ENCODE measurements around the gene ABHD17C.
A peak's percentile ranks its signal among the peaks of the same experiment; 100 is the strongest.

The ABHD17C gene

DNA sequence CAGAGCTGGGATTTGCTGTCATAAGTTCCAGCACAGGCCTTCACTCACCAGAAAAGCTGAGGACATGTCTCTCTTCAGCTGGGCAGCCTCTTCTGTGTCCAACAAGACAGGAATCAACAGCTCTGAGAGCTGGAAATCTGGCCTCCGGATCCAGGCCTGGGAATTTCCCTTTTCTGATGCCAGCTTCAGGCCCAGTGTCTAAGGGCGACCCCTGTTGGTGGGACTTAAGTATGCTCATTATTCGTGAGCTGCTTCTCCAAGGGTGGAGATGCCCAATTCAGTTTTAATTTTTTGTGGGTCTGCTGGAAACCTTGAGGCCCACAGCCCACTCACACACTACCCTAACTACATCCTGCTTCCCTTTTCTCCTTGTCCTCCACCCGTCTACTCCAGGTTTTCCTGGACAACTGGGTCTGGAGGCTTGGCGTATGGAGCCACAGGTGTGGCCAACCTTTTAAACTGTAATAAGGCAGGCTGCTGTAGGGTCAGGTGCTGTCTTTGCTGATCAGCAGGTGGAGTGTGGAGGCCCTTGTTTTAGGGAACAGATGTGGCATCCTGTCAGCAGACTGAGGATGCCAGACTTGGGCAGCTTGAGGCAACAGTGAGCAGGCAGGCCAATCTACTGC, 81.4 kb downstream of the ABHD17C start:
- peak; percentile 96 for TF ChIP-seq CTCF (conservative IDR thresholded peaks at IDR 0.05; ENCODE audit: low read depth, low read length)
- DNase-seq (ENCODE audit: low read depth) = peak; percentile 94
- no peak overlapping the region for H3K4me3 ChIP-seq (ENCODE audit: low read depth, low read length)

DNA sequence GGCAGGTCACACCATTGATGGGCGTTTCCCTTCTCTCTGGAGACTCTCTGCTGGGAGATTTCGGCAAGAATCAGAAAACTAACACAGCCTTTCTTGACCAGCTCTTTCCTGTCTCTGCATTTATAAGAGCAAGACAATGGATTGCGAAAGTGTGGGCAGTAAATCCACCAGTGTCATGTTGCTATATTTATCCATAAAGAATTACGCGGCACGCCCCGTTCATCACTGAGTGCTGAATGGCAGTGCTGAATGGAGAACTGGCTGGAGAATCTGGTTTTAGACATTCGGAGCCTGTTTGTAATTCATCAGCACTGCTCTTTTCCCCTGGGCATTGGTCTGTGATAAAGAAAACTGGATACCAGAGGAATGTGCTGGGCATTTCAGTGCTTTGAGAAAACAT, 82.0 kb downstream of the ABHD17C start:
- no peak for TF ChIP-seq CTCF (conservative IDR thresholded peaks at IDR 0.05; ENCODE audit: low read depth, low read length)
- no peak overlapping the region for H3K4me3 ChIP-seq (ENCODE audit: low read depth, low read length)
- DNase-seq (ENCODE audit: low read depth) = peak; percentile 83

GRCh38 chr15:80777826-80778620, 82.9 kb downstream of the ABHD17C start:
- no peak overlapping the region for H3K4me3 ChIP-seq (ENCODE audit: low read depth, low read length)
- TF ChIP-seq CTCF (conservative IDR thresholded peaks at IDR 0.05; ENCODE audit: low read depth, low read length) = no peak
- DNase-seq (ENCODE audit: low read depth) = peak; percentile 41

DNA sequence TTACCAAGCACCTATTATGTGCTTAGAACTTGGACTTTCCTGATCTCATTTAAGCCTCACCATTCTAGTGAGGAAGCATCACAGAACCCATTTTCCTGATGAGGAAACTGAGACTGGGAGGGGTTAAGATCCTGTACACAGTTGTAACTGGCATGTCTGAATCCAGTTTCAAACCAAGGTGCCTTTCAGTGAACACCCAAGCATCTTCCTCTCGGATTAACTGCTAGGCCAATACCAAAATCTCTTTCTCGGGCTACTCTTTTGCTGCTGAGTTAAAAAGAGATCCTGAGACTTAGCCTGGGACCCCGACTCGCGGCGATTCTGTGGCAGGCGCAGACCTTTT, 83.5 kb downstream of the ABHD17C start:
- TF ChIP-seq CTCF (conservative IDR thresholded peaks at IDR 0.05; ENCODE audit: low read depth, low read length) = no peak
- H3K4me3 ChIP-seq (ENCODE audit: low read depth, low read length) = peak overlapping the region; percentile 68
- no peak for DNase-seq (ENCODE audit: low read depth)

- peak within 1 kb of the TSS; percentile 68 for H3K4me3 ChIP-seq (ENCODE audit: low read depth, low read length)
- peak; percentile 62 for TF ChIP-seq CTCF (conservative IDR thresholded peaks at IDR 0.05; ENCODE audit: low read depth, low read length)
Observed at GRCh38 chr15:80778964-80779657, 84.0 kb downstream of the ABHD17C start, which contains the start of gene CEMIP. Gene CEMIP, plus strand, starts transcription at chr15:80779370. Its CDS starts 94,510 bp downstream, at chr15:80873880.

DNA sequence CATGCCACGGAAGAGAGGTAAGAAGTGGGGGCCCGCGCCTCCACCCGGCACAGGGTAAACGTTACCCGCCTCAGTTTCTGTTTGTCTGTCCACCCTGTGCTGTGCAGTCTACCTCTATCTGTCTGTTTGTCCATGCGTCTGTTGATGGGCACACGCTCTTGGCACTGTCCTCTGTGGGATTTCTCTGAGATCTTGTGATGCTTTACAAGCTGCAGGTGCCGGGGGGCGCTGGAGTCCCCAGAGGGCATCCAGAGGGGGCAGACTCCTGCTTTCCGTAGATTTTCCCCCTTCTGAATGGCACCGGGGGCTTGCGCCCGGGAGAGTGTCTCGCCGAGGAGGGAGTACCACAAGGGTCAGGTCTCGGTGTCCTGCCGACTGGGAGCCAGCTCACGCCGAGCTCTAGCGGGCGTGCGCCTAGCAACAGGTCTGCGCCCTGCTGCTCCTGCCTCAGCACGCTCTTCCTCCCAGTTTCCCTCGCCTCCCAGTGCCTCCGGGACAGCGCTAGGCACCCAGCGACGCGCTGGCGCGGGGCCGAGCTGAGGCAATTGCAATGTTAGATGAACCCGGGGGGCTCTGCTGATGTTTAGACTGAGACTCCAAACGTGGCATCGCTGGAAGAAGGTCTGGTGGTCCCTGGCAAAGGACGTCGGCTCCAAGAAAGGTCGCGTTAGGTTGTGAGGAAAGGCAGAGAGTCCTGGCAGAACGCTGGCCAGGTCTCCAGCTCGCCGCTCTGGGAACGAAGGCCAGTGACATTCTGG, 84.7 kb downstream of the ABHD17C start:
- peak overlapping the region; percentile 68 for H3K4me3 ChIP-seq (ENCODE audit: low read depth, low read length)
- TF ChIP-seq CTCF (conservative IDR thresholded peaks at IDR 0.05; ENCODE audit: low read depth, low read length) = no peak
- peak; percentile 62 for DNase-seq (ENCODE audit: low read depth)

More at GRCh38 chr15:80778964-80779657, 84.0 kb downstream of the ABHD17C start, which contains the start of gene CEMIP:
- peak; percentile 90 for DNase-seq (ENCODE audit: low read depth)

All from choroid plexus epithelial cell (primary cell).